Activated CD8-positive, alpha-beta memory T cell treated with anti-CD3 and anti-CD28 coated beads, Interleukin-2, amount 50 U/mL, for 48 hours (primary cell): ENCODE data around the gene APOA5.
"Not testable (repeated sequence)": the region's sequence is repeated elsewhere in the genome, so short reads cannot be mapped to it uniquely, and the experiment has no call there.

Source experiments
- DNase-seq: peaks from one replicate; pipeline ENCODE4 v3.0.0-alpha.2; 2020

Gene APOA5, protein sequence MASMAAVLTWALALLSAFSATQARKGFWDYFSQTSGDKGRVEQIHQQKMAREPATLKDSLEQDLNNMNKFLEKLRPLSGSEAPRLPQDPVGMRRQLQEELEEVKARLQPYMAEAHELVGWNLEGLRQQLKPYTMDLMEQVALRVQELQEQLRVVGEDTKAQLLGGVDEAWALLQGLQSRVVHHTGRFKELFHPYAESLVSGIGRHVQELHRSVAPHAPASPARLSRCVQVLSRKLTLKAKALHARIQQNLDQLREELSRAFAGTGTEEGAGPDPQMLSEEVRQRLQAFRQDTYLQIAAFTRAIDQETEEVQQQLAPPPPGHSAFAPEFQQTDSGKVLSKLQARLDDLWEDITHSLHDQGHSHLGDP

DNA sequence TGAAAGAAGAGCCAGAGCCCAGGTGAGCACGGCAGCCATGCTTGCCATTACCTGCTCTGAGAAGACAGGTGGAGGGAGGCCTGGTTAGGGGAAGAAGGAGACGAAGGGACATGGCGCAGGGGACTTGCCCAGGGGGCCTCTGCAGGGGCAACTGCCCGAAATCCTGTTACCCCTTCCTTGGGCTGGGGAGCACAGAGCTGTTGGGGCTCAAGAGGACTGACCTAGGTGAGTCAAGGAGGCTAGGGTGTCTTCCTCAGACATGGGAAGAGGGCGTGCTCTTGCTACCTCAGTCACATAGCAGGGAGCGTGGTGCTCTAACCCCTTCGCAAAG, at the start of gene APOA5:
TSS of gene APOA5 (minus strand) at position 67 of the 331 bp plus-strand sequence. CDS start at position 48, 19 bp downstream.
- no peak for DNase-seq

DNA sequence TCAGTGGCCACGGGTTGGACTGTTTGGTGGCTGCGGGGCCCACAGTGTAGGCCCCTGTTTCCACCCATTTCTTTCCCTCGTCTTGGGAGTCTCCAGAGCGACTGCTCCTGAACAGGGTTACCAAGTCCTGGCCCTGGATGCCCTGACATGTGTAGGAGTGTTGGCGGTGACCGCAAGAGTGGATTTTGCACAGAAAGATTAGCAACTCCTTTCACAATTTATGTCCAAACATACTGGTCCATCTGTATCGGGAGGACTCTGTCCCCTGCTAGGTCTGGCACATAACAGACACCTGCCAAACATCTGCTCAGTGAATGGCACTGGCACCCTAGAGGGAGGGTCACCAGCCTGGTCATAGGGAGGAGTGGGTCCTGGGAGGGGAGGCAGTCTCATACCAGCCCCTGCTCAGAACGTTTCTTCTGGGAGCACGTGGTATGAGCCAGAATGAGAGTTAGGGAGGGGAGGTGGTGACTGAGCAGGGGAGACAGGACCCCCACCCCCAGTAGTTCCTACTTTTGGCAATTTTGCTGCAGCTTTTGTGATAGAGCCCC, 49.1 kb upstream of the APOA5 start:
- DNase-seq = no peak

DNA sequence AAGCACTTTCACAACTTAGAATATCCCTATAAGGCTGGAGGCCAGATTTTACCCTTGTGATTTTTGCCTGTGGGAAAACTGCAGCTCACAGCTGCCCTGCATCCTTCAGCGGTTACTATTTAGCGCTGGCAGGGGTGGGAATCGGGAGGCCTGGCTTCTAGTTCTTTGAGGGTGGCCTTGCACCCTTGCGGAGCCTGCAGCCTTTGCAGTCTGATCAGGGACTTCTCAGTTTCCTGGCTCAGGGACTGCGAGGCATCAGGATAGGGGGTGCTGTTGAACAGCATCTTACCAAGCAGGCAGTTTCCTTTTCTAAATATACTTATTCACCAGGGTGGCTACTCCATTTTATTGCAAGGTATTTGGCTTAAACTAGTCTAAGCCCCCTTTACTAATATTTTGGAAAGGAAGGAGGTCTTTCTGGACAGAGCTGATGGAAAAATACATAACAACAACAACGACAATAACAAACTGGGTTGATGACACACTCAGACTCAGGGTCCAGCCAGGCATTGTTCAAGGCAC, 48.6 kb upstream of the APOA5 start:
- DNase-seq = no peak

DNA sequence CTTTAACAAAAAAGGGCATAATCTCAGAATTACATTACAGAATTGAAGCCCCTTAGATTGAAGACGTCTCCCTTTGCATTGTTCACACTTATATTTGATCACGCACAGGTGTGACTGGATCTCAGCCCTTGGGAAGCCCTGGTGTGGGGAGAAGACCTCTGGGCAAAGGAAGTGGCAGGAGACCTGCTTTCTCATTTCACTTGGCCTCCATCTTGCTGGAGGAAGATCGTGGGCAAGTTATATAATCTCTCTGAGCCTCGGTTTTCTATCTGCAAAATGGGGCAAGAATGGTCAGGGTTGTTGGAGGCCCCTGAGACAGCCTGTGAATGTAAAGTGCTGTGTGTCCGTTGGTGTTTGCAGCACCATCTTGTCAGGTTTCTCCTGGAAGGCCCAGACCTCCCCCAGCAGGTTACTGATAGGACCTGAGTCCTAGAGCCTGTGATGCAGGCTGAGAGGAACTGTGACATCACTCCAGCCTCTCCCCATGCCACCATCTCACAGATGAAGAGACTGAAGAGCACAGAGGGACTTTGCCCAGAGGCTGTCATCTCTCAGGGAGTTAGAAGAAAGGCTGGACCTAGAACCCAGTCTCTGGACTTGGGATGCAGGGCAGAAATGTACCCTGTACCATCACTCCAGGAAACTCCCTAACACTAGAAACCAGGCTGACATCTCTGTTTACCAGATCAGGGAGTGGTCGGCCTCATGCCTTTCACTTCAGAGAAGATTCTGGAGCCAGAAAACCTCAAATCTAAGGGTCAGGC, 46.8 kb upstream of the APOA5 start:
- DNase-seq = no peak

DNA sequence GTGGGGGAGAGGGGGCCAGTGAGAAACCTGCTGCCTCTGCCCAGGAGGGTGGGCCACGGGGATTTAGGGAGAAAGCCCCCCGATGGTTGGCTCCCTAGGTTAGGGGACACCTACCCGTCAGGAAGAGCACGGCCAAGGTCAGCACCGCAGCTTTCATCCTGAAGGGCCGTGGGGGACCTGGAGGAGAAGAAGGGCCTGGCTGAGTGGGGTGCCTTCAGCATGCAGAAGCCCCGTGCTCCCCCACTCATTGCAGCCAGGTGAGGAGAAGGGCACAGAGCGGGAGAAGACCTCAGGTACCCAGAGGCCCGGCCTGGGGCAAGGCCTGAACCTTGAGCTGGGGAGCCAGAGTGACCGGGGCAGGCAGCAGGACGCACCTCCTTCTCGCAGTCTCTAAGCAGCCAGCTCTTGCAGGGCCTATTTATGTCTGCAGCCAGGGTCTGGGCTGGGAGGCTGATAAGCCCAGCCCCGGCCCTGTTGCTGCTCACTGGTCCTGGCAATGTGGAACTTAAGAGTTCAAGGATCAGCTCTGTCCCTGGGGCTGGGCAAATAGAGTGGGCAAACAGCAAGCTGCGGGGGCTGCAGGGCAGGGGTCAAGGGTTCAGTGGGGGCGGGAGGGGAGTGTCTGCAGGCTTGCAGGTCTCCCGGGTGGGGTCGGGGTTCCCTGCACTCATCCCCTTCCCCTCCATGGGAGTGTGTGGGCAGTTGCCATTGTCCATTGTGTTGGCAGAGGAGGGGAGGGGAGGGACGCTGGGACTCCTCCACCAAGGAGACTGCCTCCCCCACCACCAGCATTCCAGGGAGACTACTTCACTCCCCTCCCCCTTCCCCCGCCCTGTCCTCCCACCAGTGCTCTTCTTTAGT, 45.8 kb upstream of the APOA5 start, which contains the start of gene APOA1:
TSS of gene APOA1 (minus strand) at position 392 of the 861 bp plus-strand sequence. CDS start at position 157, 235 bp downstream.
- no peak for DNase-seq

DNA sequence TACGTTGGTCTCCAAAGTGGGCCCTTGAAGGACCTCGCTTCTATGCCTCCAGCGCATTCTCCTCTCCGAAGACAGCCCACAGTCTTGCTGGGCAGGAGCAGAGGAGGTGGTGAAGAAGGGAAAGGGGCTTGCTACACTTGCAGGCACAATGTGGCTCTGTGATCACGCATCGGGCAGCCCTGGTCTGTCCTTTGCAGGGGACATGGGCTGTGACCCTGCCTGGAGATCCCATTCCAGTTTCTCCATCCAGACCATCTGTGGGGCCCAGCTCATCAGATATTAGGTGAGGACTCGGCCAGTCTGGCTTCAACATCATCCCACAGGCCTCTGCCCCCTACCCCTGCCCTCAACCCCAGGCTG, 44.9 kb upstream of the APOA5 start:
- DNase-seq = no peak

DNA sequence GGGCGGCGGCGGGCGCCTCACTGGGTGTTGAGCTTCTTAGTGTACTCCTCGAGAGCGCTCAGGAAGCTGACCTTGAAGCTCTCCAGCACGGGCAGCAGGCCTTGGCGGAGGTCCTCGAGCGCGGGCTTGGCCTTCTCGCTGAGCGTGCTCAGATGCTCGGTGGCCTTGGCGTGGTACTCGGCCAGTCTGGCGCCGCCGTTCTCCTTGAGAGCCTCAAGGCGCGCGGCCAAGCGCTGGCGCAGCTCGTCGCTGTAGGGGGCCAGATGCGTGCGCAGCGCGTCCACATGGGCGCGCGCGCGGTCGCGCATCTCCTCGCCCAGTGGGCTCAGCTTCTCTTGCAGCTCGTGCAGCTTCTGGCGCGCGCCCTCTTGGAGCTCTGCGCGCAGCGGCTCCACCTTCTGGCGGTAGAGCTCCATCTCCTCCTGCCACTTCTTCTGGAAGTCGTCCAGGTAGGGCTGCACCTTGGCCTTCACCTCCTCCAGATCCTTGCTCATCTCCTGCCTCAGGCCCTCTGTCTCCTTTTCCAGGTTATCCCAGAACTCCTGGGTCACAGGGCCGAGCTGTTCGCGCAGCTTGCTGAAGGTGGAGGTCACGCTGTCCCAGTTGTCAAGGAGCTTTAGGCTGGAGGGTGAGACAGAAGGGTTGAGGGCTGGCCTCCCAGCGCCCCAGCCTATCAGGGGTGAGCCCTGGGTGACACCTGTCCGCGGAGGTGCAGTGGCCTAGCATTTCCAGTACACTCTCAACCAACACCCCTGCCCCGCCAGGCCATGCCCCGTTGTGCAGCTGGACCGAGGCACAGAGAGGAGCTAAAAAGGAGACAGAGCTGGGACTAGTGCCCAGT, 44.3 kb upstream of the APOA5 start:
- DNase-seq = peak; percentile 89

DNA sequence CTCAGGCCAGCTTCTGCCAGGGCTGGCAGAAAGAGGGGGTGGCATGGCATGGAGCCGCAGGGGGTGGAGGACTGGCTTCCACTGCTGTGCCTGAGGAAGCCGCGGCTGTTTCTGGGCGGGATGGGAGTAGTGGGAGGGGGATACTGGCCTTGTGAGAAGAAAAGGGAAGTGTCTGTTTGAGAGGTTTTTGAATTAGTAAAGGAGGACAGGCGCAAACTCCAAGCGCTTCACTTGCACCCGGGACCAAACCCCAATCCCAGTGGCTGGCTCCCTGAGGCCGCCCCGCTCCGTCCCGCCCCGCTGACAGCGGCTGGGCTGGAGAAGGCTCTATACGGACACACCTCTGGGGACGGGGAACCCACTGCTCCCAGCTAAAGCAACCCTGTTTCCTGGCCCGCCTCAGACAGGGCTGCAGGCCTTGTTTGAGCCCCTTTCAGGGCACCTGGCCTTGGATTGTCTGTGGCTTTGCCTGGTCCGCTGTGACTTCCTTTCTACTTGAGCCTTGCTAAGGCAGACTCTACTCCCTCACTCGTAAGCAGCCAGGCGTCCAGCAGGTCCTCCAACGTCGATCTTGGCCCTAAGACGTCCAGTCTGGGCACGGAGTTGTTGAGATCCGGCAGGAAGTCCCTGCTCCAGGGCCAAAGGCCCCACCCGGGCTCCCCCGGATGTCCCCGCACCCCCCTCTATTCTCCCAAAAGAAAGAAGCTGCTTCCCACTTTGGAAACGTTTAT, 43.5 kb upstream of the APOA5 start:
- no peak for DNase-seq

DNA sequence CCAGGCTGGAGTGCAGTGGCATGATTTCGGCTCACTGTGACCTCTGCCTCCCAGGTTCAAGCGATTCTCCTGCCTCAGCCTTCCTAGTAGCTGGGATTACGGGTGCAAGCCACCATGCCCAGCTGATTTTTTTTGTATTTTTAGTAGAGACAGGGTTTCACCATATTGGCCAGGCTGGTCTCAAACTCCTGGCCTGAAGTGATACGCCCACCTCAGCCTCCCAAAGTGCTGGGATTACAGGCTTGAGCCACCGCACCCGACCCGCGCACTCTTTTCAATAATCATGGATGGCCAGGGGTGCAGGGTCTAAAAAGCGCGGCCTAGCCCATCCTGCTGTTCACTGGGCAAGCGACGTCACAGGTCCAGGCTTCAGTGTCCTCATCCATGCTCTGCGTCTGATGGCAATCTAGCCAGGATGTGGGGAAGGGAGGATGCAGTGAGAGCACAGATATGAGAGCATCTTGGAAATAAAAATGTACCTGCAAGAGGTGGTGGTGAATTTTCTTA, 42.9 kb upstream of the APOA5 start:
- not testable (repeated sequence) for DNase-seq

DNA sequence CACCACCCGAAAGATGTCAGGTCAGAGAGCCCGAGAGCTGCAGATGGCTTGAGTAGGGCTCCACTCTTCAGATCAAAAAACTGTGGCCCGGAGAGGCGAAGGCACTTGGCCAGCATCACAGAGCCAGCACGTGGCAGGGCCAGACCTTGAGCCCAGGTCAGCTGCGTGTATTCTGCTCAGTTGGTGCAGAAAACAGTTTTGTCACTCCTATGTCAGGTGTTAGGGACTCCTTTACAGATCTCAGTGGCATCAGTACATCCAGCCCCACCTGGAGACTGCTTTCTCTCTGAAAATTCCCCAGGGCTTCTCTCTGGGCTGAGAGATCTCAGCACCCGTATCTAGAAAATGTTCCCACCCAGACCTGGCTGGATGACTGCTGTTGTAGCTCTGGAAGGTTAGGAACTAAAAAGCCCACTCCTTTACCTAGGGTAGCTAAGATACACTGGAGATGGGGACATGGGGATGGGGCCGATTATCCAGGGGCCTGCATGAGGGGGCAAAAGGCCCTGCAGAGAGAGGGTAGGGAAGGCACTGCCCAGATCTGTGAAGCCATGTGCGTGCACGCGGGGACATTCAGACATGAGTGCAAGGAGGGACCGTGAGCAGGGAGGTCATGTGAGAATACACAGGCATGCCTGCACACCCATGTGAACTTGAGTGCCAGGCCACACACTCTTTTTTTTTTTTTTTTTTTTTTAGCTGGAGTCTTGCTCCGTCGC, 42.3 kb upstream of the APOA5 start:
- DNase-seq = no peak

DNA sequence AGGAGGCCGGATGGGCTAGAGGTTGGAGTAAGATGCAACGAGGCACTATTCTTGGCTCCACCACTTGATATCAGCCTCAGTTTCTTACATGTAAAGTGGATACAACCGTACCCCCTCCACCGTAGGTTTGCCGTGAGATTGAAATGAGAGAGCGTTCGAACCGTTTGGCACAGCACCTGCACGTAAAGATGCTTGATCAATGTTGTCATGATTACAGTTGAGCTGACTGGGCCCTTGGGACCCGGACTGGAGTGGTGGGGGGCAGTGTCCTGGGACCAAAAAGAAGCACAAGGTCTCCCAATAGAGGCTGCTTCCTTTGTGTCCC, 41.8 kb upstream of the APOA5 start:
- no peak for DNase-seq

DNA sequence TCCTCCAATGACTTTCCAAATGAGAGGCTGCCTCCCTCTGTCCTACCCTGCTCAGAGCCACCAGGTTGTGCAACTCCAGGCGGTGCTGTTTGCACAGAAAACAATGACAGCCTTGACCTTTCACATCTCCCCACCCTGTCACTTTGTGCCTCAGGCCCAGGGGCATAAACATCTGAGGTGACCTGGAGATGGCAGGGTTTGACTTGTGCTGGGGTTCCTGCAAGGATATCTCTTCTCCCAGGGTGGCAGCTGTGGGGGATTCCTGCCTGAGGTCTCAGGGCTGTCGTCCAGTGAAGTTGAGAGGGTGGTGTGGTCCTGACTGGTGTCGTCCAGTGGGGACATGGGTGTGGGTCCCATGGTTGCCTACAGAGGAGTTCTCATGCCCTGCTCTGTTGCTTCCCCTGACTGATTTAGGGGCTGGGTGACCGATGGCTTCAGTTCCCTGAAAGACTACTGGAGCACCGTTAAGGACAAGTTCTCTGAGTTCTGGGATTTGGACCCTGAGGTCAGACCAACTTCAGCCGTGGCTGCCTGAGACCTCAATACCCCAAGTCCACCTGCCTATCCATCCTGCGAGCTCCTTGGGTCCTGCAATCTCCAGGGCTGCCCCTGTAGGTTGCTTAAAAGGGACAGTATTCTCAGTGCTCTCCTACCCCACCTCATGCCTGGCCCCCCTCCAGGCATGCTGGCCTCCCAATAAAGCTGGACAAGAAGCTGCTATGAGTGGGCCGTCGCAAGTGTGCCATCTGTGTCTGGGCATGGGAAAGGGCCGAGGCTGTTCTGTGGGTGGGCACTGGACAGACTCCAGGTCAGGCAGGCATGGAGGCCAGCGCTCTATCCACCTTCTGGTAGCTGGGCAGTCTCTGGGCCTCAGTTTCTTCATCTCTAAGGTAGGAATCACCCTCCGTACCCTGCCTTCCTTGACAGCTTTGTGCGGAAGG, 40.9 kb upstream of the APOA5 start:
- no peak for DNase-seq

DNA sequence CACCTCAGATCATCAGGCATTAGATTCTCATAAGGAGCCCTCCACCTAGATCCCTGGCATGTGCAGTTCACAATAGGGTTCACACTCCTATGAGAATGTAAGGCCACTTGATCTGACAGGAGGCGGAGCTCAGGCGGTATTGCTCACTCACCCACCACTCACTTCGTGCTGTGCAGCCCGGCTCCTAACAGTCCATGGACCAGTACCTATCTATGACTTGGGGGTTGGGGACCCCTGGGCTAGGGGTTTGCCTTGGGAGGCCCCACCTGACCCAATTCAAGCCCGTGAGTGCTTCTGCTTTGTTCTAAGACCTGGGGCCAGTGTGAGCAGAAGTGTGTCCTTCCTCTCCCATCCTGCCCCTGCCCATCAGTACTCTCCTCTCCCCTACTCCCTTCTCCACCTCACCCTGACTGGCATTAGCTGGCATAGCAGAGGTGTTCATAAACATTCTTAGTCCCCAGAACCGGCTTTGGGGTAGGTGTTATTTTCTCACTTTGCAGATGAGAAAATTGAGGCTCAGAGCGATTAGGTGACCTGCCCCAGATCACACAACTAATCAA, 40.2 kb upstream of the APOA5 start:
- DNase-seq = no peak

DNA sequence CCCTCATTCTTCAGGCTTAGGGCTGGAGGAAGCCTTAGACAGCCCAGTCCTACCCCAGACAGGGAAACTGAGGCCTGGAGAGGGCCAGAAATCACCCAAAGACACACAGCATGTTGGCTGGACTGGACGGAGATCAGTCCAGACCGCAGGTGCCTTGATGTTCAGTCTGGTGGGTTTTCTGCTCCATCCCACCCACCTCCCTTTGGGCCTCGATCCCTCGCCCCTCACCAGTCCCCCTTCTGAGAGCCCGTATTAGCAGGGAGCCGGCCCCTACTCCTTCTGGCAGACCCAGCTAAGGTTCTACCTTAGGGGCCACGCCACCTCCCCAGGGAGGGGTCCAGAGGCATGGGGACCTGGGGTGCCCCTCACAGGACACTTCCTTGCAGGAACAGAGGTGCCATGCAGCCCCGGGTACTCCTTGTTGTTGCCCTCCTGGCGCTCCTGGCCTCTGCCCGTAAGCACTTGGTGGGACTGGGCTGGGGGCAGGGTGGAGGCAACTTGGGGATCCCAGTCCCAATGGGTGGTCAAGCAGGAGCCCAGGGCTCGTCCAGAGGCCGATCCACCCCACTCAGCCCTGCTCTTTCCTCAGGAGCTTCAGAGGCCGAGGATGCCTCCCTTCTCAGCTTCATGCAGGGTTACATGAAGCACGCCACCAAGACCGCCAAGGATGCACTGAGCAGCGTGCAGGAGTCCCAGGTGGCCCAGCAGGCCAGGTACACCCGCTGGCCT, 38.7 kb upstream of the APOA5 start:
- no peak for DNase-seq

DNA sequence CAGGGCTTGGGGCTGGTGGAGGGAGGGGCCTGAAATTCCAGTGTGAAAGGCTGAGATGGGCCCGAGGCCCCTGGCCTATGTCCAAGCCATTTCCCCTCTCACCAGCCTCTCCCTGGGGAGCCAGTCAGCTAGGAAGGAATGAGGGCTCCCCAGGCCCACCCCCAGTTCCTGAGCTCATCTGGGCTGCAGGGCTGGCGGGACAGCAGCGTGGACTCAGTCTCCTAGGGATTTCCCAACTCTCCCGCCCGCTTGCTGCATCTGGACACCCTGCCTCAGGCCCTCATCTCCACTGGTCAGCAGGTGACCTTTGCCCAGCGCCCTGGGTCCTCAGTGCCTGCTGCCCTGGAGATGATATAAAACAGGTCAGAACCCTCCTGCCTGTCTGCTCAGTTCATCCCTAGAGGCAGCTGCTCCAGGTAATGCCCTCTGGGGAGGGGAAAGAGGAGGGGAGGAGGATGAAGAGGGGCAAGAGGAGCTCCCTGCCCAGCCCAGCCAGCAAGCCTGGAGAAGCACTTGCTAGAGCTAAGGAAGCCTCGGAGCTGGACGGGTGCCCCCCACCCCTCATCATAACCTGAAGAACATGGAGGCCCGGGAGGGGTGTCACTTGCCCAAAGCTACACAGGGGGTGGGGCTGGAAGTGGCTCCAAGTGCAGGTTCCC, 38.0 kb upstream of the APOA5 start, which contains the start of gene APOC3:
TSS of gene APOC3 (plus strand) at position 383 of the 659 bp plus-strand sequence. CDS start 676 bp downstream, outside the sequence.
- no peak for DNase-seq

DNA sequence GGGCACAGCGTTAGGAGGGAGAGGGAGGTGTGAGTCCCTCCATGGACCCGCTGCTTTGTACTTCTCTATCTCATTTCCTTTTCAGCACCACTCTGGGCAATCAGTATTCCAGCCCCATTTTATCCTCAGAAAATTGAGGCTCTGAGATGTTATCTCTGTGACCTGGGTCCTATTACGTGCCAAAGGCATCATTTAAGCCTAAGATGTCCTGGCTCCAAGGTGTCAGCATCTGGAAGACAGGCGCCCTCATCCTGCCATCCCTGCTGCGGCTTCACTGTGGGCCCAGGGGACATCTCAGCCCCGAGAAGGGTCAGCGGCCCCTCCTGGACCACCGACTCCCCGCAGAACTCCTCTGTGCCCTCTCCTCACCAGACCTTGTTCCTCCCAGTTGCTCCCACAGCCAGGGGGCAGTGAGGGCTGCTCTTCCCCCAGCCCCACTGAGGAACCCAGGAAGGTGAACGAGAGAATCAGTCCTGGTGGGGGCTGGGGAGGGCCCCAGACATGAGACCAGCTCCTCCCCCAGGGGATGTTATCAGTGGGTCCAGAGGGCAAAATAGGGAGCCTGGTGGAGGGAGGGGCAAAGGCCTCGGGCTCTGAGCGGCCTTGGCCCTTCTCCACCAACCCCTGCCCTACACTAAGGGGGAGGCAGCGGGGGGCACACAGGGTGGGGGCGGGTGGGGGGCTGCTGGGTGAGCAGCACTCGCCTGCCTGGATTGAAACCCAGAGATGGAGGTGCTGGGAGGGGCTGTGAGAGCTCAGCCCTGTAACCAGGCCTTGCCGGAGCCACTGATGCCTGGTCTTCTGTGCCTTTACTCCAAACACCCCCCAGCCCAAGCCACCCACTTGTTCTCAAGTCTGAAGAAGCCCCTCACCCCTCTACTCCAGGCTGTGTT, 37.2 kb upstream of the APOA5 start:
- no peak for DNase-seq
